Activated CD8-positive, alpha-beta memory T cell treated with anti-CD3 and anti-CD28 coated beads for 48 hours (primary cell): ENCODE measurements around the gene CD99.

ENCODE experiments used
- DNase-seq, 3 experiments: peaks; one replicate each; pipeline ENCODE4 v3.0.0-alpha.2; 2020; ENCODE audit warnings: low read depth in 2 of 3, low spot score in 2 of 3

Gene CD99

DNA sequence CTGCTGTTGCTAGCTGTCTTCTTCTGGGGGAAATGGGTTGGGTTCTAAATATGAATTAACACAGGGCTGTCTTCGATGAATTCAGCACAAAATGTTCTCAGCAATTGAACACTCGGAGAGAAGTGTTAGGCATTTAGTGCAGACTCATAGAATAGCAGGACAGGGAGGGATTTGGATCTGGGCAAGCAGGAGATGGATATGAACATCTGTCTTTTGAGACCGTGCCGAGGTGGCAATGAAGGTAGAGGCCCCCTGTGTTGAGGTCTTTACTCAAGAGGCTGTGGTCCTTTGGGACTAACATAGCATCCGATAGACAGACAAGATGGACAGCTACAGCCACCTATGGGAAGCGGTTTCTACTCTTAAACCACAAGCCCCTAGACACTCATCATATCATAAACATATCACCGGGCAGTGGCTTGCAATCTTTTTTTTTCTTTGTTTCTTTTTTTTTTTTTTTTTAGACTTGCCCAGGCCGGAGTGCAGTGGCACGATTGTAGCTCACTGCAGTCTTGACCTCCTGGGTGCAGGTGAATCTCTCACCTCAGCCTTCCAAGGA is 6.7 kb downstream of the CD99 start:
- DNase-seq: no peak

DNA sequence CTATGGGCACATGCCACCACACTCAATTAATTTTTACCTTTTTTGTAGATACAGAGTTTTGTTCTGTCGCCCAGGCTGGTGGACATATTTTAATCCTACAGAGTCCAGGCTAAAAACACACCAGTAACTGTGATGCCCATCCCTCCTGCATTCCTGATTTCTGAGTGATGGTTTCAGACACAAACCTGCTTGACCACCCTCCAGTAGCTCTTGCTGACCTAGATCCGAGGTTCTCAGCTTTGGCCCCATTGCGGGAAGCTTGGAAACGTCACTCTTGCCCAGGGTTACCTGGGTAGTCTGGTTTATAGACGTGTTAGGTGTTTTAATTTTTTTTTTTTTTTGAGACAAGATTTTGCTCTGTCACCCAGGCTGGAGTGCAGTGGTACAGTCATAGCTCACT is 7.5 kb downstream of the CD99 start:
- no peak for DNase-seq

DNA sequence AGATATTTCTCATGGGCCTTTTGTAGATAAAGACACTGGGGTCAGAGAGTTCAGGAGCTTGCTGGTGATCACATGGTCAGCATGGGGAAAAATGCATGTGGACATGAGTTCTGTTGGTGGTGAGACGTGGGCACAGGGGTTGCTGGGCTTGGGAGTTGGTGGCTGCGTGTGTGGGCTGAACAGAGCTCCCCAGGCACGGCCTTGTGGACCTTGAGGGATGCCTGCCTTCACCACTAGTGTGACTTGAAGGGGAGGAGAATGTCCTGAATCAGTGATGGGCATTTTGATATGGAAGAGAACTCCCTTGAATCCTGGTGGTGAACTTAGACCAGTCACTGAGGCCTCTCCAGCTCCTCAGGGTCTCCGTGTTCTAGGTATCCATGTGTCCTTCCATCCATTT is 8.9 kb downstream of the CD99 start:
- no peak for DNase-seq

DNA sequence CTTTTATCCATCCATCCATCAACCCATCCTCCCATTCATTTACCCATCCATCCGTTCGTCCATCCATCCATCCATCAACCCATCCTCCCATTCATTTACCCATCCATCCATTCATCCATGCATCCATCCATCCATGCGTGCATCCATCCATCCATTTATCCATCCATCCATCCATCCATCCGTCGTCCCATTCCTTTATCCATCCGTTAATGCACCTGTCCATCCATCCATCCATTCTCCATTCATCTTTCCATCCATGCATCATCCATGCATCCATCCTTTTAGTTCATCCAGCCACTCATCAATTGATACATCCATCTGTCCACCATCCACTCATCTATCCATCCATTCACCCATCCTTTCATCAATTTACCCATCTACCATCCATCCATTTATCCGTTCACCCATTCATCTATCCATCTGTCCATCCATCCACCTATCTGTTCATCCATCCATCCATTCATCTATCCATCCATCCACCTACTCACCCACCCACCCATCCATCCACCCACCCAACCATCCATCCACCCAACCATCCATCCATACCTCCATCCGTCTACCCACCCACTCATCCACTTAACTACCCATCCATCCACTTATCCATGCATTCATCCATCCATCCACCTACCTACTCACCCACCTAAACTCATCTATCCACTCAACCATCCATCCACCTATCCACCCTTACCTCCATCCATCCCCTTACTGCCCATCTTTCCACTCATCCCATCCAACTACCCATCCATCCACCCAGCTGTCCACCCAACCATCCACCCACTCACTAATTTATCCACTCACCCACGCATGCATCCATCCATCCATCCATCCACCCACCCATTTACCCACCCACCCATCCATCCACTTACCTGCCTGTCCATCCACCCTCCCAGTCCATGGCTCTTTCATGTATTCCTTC is 9.6 kb downstream of the CD99 start:
- no peak for DNase-seq

- DNase-seq: no peak
Measured at GRCh38 chrX:2701600-2701999, 10.5 kb downstream of the CD99 start.

DNA sequence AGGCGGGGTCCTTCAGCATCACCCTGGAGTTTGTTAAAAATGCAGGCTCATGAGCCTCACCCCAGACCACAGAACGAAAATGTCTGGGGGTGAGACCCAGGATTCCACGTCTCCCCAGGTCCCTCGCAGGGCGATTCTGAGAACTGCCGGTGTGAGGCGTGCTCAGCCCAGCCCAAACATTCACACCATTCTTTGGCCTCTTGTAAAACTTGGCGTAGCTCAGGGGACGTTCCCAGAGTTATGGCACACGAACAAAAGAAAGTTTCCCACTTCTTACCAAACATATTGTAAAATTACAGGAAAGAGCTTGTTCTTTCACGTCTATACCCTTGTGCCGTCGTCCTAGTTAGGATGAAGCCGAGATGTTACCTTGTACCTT is 12.9 kb downstream of the CD99 start:
- DNase-seq: no peak

DNA sequence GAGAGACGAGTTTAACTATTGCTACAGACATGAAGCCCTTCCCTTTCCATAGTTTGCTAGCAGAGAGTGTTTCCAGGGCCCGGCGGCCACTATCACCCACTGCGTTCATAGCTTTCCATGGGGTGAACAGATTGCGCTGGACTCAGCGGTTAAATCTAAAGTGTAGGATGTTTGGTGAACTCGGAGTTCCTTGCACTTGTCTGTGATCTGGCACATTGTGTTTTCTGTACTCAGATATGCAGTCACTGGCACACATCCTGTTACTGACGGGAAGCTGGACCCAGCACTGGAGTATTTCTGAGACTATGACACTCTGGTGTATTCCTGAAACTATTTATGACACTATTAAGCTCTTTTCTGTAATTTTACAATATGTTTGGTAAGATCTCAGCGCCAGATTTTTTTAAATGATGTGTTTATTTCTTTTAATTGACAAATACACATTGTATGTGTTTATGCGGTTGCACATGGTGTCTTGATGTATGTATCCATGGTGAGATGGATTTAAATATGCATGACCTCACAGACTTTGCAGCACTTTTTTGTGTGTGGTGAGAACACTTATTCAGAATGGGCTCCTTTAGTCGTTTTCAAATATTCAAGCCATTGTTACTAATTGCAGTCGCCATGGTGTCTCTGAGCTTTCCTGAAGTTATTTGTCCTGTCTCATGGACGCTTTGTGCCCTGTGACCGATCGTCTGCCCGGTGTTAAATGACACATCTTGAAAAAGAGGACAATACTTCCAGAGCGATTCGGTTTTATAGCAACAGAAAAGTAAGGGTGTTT is 14.1 kb downstream of the CD99 start:
- DNase-seq: no peak

DNA sequence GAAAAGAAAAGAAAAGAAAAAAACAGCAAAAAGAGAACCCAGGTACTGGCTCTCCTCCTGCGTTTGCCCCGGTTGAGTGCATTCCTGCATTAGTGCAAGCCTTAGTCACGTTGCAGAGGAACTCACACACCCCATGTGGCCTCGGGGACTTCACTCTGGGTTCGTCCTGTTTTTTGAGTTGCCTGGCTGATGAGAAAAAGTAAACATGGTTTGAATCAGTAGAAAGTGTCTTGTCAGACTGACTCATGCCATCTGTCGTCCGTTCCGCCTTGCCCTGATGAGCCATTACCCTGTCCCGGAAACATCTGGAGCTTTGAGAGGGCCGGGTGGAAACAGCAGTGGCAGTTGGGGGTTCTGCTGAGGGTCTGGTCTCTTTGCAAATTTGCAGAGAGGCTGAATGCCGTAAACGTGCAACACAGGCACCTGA is 16.3 kb downstream of the CD99 start:
- DNase-seq: no peak

- DNase-seq: no peak
Measured at GRCh38 chrX:2708021-2708420, 16.9 kb downstream of the CD99 start.

DNA sequence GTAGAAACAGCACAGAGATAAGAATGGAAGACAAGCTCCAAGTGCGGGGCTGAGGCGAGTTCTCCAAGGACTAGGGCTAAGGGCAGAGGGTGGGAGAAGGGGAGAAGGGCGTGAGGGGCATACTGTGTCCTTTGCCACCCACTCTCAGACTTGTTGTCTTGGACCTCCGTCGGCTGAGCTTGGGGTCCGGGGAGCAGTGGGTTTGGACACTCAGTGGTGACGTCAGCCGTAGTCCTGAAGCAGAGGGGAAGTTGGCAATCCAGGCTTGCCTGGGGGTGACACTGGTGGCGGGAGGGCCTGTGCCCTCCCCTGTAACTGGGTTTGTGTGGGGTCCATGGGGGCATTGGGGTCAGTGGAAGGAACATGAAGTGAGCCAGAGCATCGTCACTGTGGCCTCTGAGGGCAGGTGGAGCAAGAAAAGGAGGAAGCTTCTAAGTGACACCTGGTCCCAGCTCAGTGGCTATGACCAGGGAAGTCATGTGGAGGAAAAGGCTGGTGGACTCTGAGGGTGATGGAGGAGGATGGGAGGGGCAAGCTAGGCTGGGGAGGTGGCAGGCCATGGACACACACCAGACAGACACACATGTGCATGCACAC is 17.6 kb downstream of the CD99 start:
- no peak for DNase-seq

GRCh38 chrX:2709556-2709955 is 18.5 kb downstream of the CD99 start:
- no peak for DNase-seq

DNA sequence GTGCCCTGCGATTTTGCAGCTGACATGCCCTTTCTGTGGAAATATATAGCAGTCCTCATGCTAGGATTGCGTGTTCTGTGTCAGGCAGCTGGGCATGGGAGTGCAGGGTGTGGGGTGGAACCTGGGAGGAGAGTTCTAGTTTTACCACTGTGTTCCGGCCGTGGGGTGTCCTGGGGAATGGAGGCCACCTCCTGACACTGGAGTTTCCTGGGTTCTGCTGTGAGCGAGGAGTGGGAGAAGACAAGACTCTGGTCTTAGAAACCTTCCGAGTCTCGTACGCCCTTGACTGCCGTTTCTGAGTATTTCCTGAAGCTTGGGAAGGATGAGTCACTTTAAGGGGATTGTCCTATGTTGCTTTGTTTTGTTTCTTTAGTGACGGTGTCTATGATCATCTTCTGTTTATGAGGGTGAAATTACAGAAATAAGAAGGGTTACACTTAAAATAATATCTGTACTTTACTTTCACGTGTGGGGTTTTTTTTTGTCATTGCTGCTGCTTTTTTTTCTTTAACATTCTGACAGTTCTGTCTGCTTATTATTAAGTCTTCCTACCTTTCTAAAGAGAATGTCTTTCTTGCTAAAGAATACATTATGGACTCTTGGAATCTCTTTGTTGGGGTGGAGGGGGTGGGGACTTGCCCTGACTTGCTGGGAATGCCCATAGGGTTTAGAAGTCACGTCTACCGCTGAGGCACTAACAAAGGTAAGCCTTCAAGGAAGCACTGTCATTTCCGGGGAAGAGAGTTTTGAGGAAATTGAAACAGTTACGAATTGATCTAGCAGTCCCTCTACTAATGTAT is 19.1 kb downstream of the CD99 start:
- DNase-seq: no peak

GRCh38 chrX:2711441-2711840 is 20.3 kb downstream of the CD99 start:
- no peak for DNase-seq

DNA sequence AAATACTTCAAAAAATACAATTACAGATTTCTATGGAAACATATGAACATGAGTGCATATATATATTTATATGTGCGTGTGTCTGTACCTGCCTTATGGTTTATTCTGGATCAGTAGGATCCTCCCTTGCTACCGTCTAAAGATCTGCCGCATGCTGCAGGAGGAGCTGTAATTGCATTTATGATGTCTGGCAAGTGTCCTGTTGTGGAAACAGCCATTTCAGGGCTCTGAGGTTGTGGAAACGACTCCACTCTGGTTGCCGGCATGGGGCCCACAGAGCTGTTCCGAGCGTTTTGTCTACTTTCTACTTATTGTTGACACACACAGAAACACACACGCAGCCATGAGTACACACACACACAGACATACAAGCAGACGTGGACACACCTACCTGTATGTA is 21.3 kb downstream of the CD99 start:
- DNase-seq: no peak

- DNase-seq: no peak
Measured at GRCh38 chrX:2712890-2713840, 22.1 kb downstream of the CD99 start.

DNA sequence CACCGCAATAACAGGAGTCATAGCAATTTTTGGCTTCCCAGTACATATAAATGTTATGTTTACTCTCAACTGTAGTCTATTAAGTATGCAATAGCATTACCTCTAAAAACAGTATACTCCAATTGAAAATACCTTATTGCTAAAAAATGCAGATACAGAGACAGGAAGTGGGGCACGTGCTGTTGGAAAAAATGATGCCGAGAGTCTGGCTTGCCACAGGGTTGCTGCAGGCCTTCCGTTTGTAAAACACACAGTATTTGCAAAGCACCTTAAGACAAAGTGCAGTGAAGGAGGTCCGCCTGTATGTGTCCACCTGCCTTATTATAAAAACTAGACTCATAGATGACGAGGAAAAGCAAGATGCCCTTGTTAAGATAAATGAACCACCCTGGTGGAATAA is 23.5 kb downstream of the CD99 start:
- no peak for DNase-seq

DNA sequence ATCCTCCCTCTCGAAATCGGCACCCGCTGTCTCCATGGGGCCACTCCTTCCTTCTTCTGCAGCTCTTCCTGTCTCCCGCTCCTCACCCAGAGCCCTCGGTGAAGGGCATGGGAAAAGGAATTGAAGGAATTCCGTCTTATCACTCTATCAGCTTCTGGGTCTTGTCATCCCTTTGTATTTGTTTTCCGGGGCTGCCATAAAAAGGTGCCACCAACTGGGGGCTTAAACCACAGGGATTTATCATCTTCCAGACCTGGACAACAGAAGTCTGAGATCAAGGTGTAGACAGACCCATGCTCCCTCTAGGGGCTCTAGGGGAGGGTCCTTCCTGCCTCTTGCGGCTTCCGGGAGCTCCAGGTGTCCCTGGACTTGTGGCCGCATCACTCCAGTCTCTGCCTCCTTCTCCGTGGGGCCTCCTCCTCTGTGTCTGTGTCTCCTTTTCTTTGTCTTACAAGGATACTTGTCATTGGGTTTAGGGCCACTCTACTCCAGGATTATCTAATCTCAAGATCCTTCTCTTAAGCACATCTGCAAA is 24.0 kb downstream of the CD99 start:
- DNase-seq: no peak

DNA sequence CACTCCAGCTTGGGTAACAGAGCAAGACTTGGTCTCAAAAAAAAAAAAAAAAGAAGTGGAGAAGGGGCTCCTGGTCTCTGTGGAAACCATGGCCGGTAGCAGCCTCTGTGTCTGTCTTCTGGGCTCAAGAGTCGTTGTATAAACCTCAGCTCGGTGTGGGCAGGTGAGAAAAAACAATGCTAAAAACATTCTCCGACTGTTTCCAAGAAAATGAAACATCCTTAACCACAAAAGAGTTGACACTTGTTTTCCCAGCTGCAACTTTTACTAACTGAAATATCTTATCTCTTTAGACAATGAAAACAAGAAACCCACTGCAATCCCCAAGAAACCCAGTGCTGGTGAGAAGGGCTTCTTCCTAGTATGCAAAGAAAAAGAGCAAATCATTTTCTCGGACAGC is 26.2 kb downstream of the CD99 start:
- DNase-seq: no peak

DNA sequence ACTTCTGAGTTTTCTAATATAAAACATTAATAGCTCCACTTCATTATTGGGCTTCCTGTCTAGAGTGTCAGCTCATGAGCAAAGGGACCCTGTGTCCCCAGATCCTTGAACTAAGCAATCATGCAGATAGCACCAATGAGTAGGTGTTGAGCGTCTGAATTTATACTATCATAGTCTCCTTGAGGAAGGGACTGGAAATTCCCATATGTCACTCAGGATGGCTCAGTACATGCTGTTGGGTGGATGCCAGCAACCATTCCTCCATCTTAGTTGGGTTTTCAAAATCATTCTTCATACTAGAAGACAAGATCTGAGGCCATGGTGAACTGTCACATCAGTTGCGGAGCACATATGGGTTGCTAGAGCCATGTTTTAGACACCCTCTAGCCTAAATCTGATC is 27.7 kb downstream of the CD99 start:
- no peak for DNase-seq
